DOHH2 (cell line): ENCODE data around the gene DSCAM.

ENCODE experiments used
- H3F3A ChIP-seq: fragments of 200-600 bp; sonication (generic), shearing (Covaris generic); 2 replicates; pipeline ENCODE4 v1.6.0; 2016; ENCODE audit warnings: antibody characterized with exemption, mild to moderate bottlenecking; ENCODE audit not compliant: control insufficient read depth, insufficient read depth
- H3K27ac ChIP-seq: fragments of 200-600 bp; sonication (generic); 2 replicates; pipeline ENCODE4 v1.5.1; 2014; ENCODE audit warnings: low read depth, mild to moderate bottlenecking, low read length, moderate library complexity
- H3K27me3 ChIP-seq: fragments of 200-600 bp; sonication (generic); 2 replicates; pipeline ENCODE4 v1.6.1; 2014; ENCODE audit warnings: mild to moderate bottlenecking, low read length, mixed read lengths; ENCODE audit not compliant: control insufficient read depth
- H3K36me3 ChIP-seq: fragments of 200-600 bp; sonication (generic); 2 replicates; pipeline ENCODE4 v1.6.1; 2014; ENCODE audit warnings: mild to moderate bottlenecking, low read length, moderate library complexity, mixed read lengths; ENCODE audit not compliant: control insufficient read depth
- H3K4me1 ChIP-seq: fragments of 200-600 bp; sonication (generic); 2 replicates; pipeline ENCODE4 v1.6.1; 2014; ENCODE audit warnings: mild to moderate bottlenecking, low read length, mixed read lengths; ENCODE audit not compliant: control insufficient read depth
- H3K4me2 ChIP-seq: fragments of 200-600 bp; sonication (generic); 2 replicates; pipeline ENCODE4 v1.6.0; 2014; ENCODE audit warnings: mild to moderate bottlenecking, low read length, moderate library complexity
- H3K4me3 ChIP-seq: fragments of 200-600 bp; sonication (generic); 2 replicates; pipeline ENCODE4 v1.5.1; 2014; ENCODE audit warnings: mild to moderate bottlenecking, low read length, mixed read lengths
- H3K79me2 ChIP-seq: fragments of 200-600 bp; sonication (generic); 2 replicates; pipeline ENCODE4 v1.6.1; 2014; ENCODE audit warnings: mild to moderate bottlenecking, low read length, mixed read lengths; ENCODE audit not compliant: control insufficient read depth
- H3K9me2 ChIP-seq: fragments of 200-600 bp; sonication (generic); replicated peaks from 2 replicates; pipeline ENCODE4 v1.6.1; 2014; ENCODE audit warnings: mild to moderate bottlenecking, low read length, mixed read lengths; ENCODE audit not compliant: control insufficient read depth
- H3K9me3 ChIP-seq: fragments of 200-600 bp; sonication (generic); 2 replicates; pipeline ENCODE4 v1.6.1; 2014; ENCODE audit warnings: antibody characterized with exemption, low read length, mixed read lengths; ENCODE audit not compliant: control insufficient read depth, insufficient read depth
- H4K20me1 ChIP-seq: fragments of 200-600 bp; sonication (generic); 2 replicates; pipeline ENCODE4 v1.6.0; 2014; ENCODE audit warnings: low read depth, mild to moderate bottlenecking, antibody characterized with exemption, low read length, moderate library complexity; ENCODE audit not compliant: control insufficient read depth, insufficient read depth
- CTCF ChIP-seq: fragments of 200-600 bp; sonication (generic); IDR thresholded peaks from one replicate; pipeline ENCODE4 v1.5.1; 2014; ENCODE audit warnings: antibody characterized with exemption, mild to moderate bottlenecking, low read depth, low read length; ENCODE audit not compliant: poor library complexity, severe bottlenecking
- EZH2phosphoT487 ChIP-seq: fragments of 200-600 bp; sonication (generic); IDR thresholded peaks from 2 replicates; pipeline ENCODE4 v1.6.1; 2017; ENCODE audit warnings: borderline replicate concordance, mild to moderate bottlenecking, antibody characterized with exemption, low read length, moderate library complexity, mixed read lengths

The DSCAM gene

GRCh38 chr21:40454057-40454456 lies 392.9 kb downstream of the DSCAM start:
- TF ChIP-seq EZH2phosphoT487 (no peak), CTCF (no peak)
- no peaks in the 10 kb centered on the region for H3K4me1 ChIP-seq
- no peaks in the 10 kb centered on the region for H3F3A ChIP-seq

GRCh38 chr21:40453183-40453582 lies 393.8 kb downstream of the DSCAM start:
- Histone ChIP-seq H3K79me2 (no peaks in the 10 kb centered on the region), H4K20me1 (no peaks in the 10 kb centered on the region), H3F3A (no peaks in the 10 kb centered on the region), H3K27ac (no peak overlapping the region), H3K4me2 (no peak overlapping the region), H3K9me3 (peaks cover 3% of the 10 kb centered on the region), H3K9me2 (no peaks in the 10 kb centered on the region), H3K4me3 (no peak overlapping the region), H3K27me3 (no peaks in the 10 kb centered on the region), H3K4me1 (no peaks in the 10 kb centered on the region), H3K36me3 (no peaks in the 10 kb centered on the region)
- TF ChIP-seq CTCF (no peak), EZH2phosphoT487 (no peak)

More at GRCh38 chr21:40454057-40454456, 392.9 kb downstream of the DSCAM start:
- no peaks in the 10 kb centered on the region for H3K79me2 ChIP-seq
- peaks cover 3% of the 10 kb centered on the region for H3K9me3 ChIP-seq
- no peaks in the 10 kb centered on the region for H4K20me1 ChIP-seq
- H3K9me2 ChIP-seq, result no peaks in the 10 kb centered on the region
- H3K36me3 ChIP-seq, result no peaks in the 10 kb centered on the region
- H3K4me3 ChIP-seq, result no peak overlapping the region
- H3K4me2 ChIP-seq, result no peak overlapping the region
- no peaks in the 10 kb centered on the region for H3K27me3 ChIP-seq
- no peak overlapping the region for H3K27ac ChIP-seq

GRCh38 chr21:40452548-40452947 lies 394.4 kb downstream of the DSCAM start:
- TF ChIP-seq CTCF (no peak), EZH2phosphoT487 (no peak)
- H3K36me3 ChIP-seq, result no peaks in the 10 kb centered on the region
- no peak overlapping the region for H3K4me2 ChIP-seq
- peaks cover 3% of the 10 kb centered on the region for H3K9me3 ChIP-seq
- no peaks in the 10 kb centered on the region for H3K79me2 ChIP-seq
- H3K4me1 ChIP-seq, result no peaks in the 10 kb centered on the region
- no peaks in the 10 kb centered on the region for H4K20me1 ChIP-seq
- H3K27ac ChIP-seq, result no peak overlapping the region
- H3K9me2 ChIP-seq, result no peaks in the 10 kb centered on the region
- H3K27me3 ChIP-seq, result no peaks in the 10 kb centered on the region
- H3K4me3 ChIP-seq, result no peak overlapping the region
- H3F3A ChIP-seq, result no peaks in the 10 kb centered on the region
